GM19193 (cell line): ENCODE results near the gene RERE.

Experiments
- POLR2A ChIP-seq: IDR thresholded peaks from 4 replicates; pipeline ENCODE4 v1.6.1; 2011; ENCODE audit not compliant: insufficient read depth, insufficient read length; ENCODE audit errors: extremely low read depth

RERE gene

GRCh38 chr1:8684590-8684989 is 132.8 kb downstream of the RERE start:
- TF ChIP-seq POLR2A: no peak

- TF ChIP-seq POLR2A: no peak
Measured at GRCh38 chr1:8682573-8682972, 134.9 kb downstream of the RERE start.

GRCh38 chr1:8681911-8682310 is 135.5 kb downstream of the RERE start:
- TF ChIP-seq POLR2A: no peak

- no peak for TF ChIP-seq POLR2A
Measured at GRCh38 chr1:8680664-8681650, 136.5 kb downstream of the RERE start.

GRCh38 chr1:8679929-8680663 is 137.3 kb downstream of the RERE start:
- TF ChIP-seq POLR2A: no peak

- TF ChIP-seq POLR2A: no peak
Measured at GRCh38 chr1:8679395-8679800, 138.0 kb downstream of the RERE start.

- TF ChIP-seq POLR2A: no peak
Measured at GRCh38 chr1:8678673-8679394, 138.6 kb downstream of the RERE start.

GRCh38 chr1:8677782-8678181 is 139.7 kb downstream of the RERE start:
- no peak for TF ChIP-seq POLR2A

- TF ChIP-seq POLR2A: no peak
Measured at GRCh38 chr1:8676813-8677212, 140.6 kb downstream of the RERE start.

GRCh38 chr1:8676072-8676471 is 141.4 kb downstream of the RERE start:
- no peak for TF ChIP-seq POLR2A

GRCh38 chr1:8674912-8675311 is 142.5 kb downstream of the RERE start:
- no peak for TF ChIP-seq POLR2A

GRCh38 chr1:8674481-8674880 is 143.0 kb downstream of the RERE start:
- no peak for TF ChIP-seq POLR2A

- no peak for TF ChIP-seq POLR2A
Measured at GRCh38 chr1:8671306-8671917, 146.0 kb downstream of the RERE start.

- no peak for TF ChIP-seq POLR2A
Measured at GRCh38 chr1:8670371-8670818, 147.0 kb downstream of the RERE start.
